Neural cell (in vitro differentiated cells): ENCODE measurements around the gene OGFOD3. TPM values are rescaled to one million over a fixed set of nuclear protein-coding genes. Genes with fewer than 3 reads are reported as not detected.

ENCODE experiments used
- H2AFZ ChIP-seq: fragments of 200-600, 300-800 bp; sonication (generic), shearing (Covaris generic); 2 replicates; pipeline ENCODE4 v1.6.0; 2014; ENCODE audit warnings: low read depth, mild to moderate bottlenecking, antibody characterized with exemption, low read length, moderate library complexity
- H3F3A ChIP-seq: fragments of 200-600 bp; shearing (Covaris generic); 2 replicates; pipeline ENCODE4 v1.6.1; 2016; ENCODE audit warnings: mild to moderate bottlenecking, moderate library complexity, mixed read lengths, antibody characterized with exemption, low read length; ENCODE audit not compliant: insufficient read depth, poor library complexity, severe bottlenecking
- H3K27ac ChIP-seq: fragments of 200-600, 300-800 bp; sonication (generic), shearing (Covaris generic); 2 replicates; pipeline ENCODE4 v1.5.1; 2014; ENCODE audit warnings: mild to moderate bottlenecking, low read length, moderate library complexity
- H3K27me3 ChIP-seq: fragments of 300-800, 200-600 bp; sonication (generic), shearing (Covaris generic); 2 replicates; pipeline ENCODE4 v1.6.0; 2014; ENCODE audit warnings: mild to moderate bottlenecking, low read depth, low read length, moderate library complexity; ENCODE audit not compliant: insufficient read depth
- H3K36me3 ChIP-seq: fragments of 300-800, 200-600 bp; sonication (generic), shearing (Covaris generic); 2 replicates; pipeline ENCODE4 v1.5.1; 2014; ENCODE audit warnings: mild to moderate bottlenecking, antibody characterized with exemption, low read length, moderate library complexity; ENCODE audit not compliant: insufficient read depth
- H3K4me2 ChIP-seq: fragments of 300-800, 200-600 bp; sonication (generic), shearing (Covaris generic); 2 replicates; pipeline ENCODE4 v1.6.0; 2014; ENCODE audit warnings: mild to moderate bottlenecking, low read length
- H3K4me3 ChIP-seq: fragments of 300-800, 200-600 bp; sonication (generic), shearing (Covaris generic); 2 replicates; pipeline ENCODE4 v1.5.1; 2014; ENCODE audit warnings: mild to moderate bottlenecking, low read length, moderate library complexity
- H3K79me2 ChIP-seq: fragments of 200-600 bp; shearing (Covaris generic); replicated peaks from 2 replicates; pipeline ENCODE4 v1.6.0; 2014; ENCODE audit warnings: mild to moderate bottlenecking, low read length, moderate library complexity; ENCODE audit not compliant: insufficient read depth
- H3K9ac ChIP-seq: fragments of 300-800, 200-600 bp; sonication (generic), shearing (Covaris generic); 2 replicates; pipeline ENCODE4 v1.6.1; 2016; ENCODE audit warnings: mild to moderate bottlenecking, low read length, mixed read lengths
- H3K9me2 ChIP-seq: fragments of 200-600 bp; shearing (Covaris generic); 2 replicates; pipeline ENCODE4 v1.6.1; 2016; ENCODE audit warnings: mild to moderate bottlenecking, low read length, mixed read lengths; ENCODE audit not compliant: insufficient read depth
- H3K9me3 ChIP-seq: fragments of 200-600, 300-800 bp; sonication (generic), shearing (Covaris generic); 2 replicates; pipeline ENCODE4 v1.6.1; 2016; ENCODE audit warnings: mild to moderate bottlenecking, mixed run types, low read length, moderate library complexity, mixed read lengths
- H4K20me1 ChIP-seq: fragments of 200-600 bp; shearing (Covaris generic); 2 replicates; pipeline ENCODE4 v1.6.1; 2016; ENCODE audit warnings: mild to moderate bottlenecking, mixed run types; ENCODE audit not compliant: insufficient read depth
- CTCF ChIP-seq: fragments of 450-650 bp; IDR thresholded peaks from 2 replicates; pipeline ENCODE4 v1.5.1; 2014; ENCODE audit warnings: antibody characterized with exemption, mild to moderate bottlenecking, moderate library complexity; ENCODE audit not compliant: poor library complexity, severe bottlenecking
- EP300 ChIP-seq: fragments of 450-650 bp; conservative IDR thresholded peaks from 2 replicates; pipeline ENCODE4 v1.6.1; 2014; ENCODE audit warnings: antibody characterized with exemption, mild to moderate bottlenecking, moderate library complexity; ENCODE audit not compliant: poor library complexity, severe bottlenecking
- EZH2 ChIP-seq: fragments of 200-600, 300-800 bp; shearing (Covaris generic), sonication (generic); IDR thresholded peaks from 2 replicates; pipeline ENCODE4 v1.6.1; 2014; ENCODE audit warnings: antibody characterized with exemption, low read length, borderline replicate concordance, mild to moderate bottlenecking; ENCODE audit not compliant: insufficient read depth, poor library complexity, severe bottlenecking
- MXI1 ChIP-seq: fragments of 450-650 bp; conservative IDR thresholded peaks from 2 replicates; pipeline ENCODE4 v1.6.1; 2014; ENCODE audit warnings: antibody characterized with exemption, mild to moderate bottlenecking; ENCODE audit not compliant: poor library complexity, severe bottlenecking
- POLR2AphosphoS5 ChIP-seq: IDR thresholded peaks from 2 replicates; pipeline ENCODE4 v1.6.1; 2012
- RAD21 ChIP-seq: fragments of 450-650 bp; conservative IDR thresholded peaks from 2 replicates; pipeline ENCODE4 v1.6.1; 2014; ENCODE audit warnings: antibody characterized with exemption, mild to moderate bottlenecking, moderate library complexity
- REST ChIP-seq: IDR thresholded peaks from 2 replicates; pipeline ENCODE4 v1.6.1; 2012; ENCODE audit warnings: borderline replicate concordance
- SMC3 ChIP-seq: fragments of 450-650 bp; conservative IDR thresholded peaks from 2 replicates; pipeline ENCODE4 v1.6.1; 2014; ENCODE audit warnings: antibody characterized with exemption, mild to moderate bottlenecking, moderate library complexity; ENCODE audit not compliant: poor library complexity
- TAF1 ChIP-seq: IDR thresholded peaks from 2 replicates; pipeline ENCODE4 v1.6.1; 2012; ENCODE audit warnings: low read depth
- polyA plus RNA-seq: library from polyadenylated mRNA; depleted of rRNA; stranded (reverse); fragments of >200 nt; gene quantifications from 2 replicates; pipeline ENCODE4 v1.2.3, GENCODE V29; 2014

Gene OGFOD3
- polyA plus RNA-seq, 1 donor from 2014 or later, result 22.6 TPM

GRCh38 chr17:82350182-82351030, 68.0 kb downstream of the OGFOD3 start:
- Histone ChIP-seq H3K9me3 (no peaks in the 10 kb centered on the region), H4K20me1 (no peaks in the 10 kb centered on the region), H3K36me3 (no peaks in the 10 kb centered on the region), H3K4me2 (no peak overlapping the region), H3K79me2 (no peaks in the 10 kb centered on the region), H3K9me2 (no peaks in the 10 kb centered on the region), H3K27ac (no peak overlapping the region), H3K9ac (no peak overlapping the region), H3K27me3 (no peaks in the 10 kb centered on the region), H3F3A (no peaks in the 10 kb centered on the region), H2AFZ (no peak overlapping the region), H3K4me3 (no peak overlapping the region)
- TF ChIP-seq SMC3 (no peak), EZH2 (no peak), CTCF (no peak), TAF1 (no peak), MXI1 (no peak), POLR2AphosphoS5 (no peak), EP300 (no peak), RAD21 (no peak), REST (no peak)

GRCh38 chr17:82349287-82349701, 69.1 kb downstream of the OGFOD3 start:
- Histone ChIP-seq H4K20me1 (no peaks in the 10 kb centered on the region), H2AFZ (no peak overlapping the region), H3K9me3 (no peaks in the 10 kb centered on the region), H3K4me3 (no peak overlapping the region), H3K36me3 (no peaks in the 10 kb centered on the region), H3K79me2 (no peaks in the 10 kb centered on the region), H3K27ac (no peak overlapping the region), H3K4me2 (no peak overlapping the region), H3F3A (no peaks in the 10 kb centered on the region), H3K27me3 (no peaks in the 10 kb centered on the region), H3K9ac (no peak overlapping the region), H3K9me2 (no peaks in the 10 kb centered on the region)
- TF ChIP-seq RAD21 (no peak), CTCF (no peak), SMC3 (no peak), EZH2 (no peak), REST (no peak), TAF1 (no peak), EP300 (no peak), POLR2AphosphoS5 (no peak), MXI1 (no peak)
